DMS53 treated with DMSO at 0.1 percent for 48 hours (cell line): ENCODE data around the gene CCHCR1.
A peak's percentile ranks its signal among the peaks of the same experiment; 100 is the strongest.
"Not testable (repeated sequence)": the region's sequence is repeated elsewhere in the genome, so short reads cannot be mapped to it uniquely, and the experiment has no call there.

ENCODE experiments used
- DNase-seq: peaks from one replicate; lab custom pipeline; 2025; ENCODE audit not compliant: unreplicated experiment; lab: John Stamatoyannopoulos, UW

Gene CCHCR1, protein sequence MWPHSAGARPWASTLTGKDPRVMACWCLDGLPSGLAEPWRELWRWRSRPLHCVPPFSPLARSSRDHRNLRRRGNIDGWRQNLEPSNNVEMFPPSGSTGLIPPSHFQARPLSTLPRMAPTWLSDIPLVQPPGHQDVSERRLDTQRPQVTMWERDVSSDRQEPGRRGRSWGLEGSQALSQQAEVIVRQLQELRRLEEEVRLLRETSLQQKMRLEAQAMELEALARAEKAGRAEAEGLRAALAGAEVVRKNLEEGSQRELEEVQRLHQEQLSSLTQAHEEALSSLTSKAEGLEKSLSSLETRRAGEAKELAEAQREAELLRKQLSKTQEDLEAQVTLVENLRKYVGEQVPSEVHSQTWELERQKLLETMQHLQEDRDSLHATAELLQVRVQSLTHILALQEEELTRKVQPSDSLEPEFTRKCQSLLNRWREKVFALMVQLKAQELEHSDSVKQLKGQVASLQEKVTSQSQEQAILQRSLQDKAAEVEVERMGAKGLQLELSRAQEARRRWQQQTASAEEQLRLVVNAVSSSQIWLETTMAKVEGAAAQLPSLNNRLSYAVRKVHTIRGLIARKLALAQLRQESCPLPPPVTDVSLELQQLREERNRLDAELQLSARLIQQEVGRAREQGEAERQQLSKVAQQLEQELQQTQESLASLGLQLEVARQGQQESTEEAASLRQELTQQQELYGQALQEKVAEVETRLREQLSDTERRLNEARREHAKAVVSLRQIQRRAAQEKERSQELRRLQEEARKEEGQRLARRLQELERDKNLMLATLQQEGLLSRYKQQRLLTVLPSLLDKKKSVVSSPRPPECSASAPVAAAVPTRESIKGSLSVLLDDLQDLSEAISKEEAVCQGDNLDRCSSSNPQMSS

DNA sequence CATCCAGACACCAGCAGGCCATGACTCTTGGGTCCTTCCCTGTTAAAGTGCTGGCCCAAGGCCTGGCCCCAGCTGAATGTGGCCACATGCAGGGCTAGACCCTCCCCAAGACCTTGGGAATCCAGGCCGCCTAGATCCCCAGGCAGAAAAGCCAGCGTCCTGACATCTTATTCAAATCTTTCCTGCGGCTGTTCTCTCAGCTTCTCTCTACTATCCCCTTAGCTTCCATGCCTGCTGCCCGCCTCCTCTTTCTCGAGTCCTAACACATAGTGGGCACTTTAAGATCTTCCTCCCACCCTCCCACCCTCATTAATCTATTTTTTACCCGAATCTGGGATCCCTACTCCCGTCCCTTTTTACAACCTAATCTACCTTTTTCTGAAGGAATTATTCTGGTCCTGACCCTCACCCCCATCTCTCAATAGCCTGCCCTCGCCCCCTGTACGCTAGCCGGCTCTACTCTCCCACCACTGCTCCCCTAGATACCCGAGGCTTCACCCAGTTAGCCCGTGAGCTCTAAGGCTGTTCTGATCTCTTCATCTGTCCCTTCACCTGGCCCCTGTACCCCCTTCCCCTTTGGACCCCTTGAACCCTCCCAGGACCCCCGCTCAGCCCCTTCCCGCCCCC lies at the start of gene CCHCR1:
CCHCR1 (minus strand) TSS at position 290 of the 627 bp plus-strand sequence; CDS start at position 88, 202 bp downstream.
- DNase-seq = no peak

DNA sequence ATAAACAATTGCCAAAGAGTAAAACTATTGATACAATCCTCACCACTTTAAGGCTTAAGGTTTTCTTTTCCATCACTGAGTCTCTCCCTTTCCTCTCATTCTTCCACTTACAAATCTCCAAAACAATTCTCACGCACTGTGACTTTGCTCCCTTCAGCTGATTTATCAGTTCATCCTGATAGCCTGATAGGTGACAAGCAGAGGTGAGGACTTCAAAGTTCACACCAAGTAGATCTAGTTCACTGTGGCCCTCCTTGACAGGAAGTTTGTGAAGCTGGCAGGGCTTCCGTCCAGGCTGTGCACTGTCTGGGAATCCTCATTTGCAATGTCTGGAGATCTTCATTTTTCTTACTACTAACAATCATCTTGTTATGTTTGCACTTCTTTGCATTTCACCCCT lies 48.0 kb upstream of the CCHCR1 start:
- DNase-seq = no peak

DNA sequence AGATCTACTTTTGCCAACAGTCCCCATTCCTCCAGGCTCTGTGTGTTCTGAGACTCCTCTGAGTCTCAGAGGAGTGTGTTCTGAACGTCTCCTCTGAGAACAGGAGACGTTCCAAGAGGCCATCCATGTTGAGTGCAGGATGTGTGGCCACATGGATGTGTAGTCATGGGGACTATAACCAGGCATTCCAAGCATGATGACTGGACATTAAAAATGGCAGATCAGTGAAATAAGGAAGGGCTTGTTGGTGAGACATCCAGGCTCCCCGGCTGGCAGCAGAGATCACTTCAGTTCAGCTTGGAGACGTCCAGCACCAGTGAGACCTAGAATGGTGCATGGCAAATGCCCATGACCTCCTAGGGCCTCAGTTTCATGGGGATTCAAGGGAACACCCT lies 47.1 kb upstream of the CCHCR1 start:
- no peak for DNase-seq

DNA sequence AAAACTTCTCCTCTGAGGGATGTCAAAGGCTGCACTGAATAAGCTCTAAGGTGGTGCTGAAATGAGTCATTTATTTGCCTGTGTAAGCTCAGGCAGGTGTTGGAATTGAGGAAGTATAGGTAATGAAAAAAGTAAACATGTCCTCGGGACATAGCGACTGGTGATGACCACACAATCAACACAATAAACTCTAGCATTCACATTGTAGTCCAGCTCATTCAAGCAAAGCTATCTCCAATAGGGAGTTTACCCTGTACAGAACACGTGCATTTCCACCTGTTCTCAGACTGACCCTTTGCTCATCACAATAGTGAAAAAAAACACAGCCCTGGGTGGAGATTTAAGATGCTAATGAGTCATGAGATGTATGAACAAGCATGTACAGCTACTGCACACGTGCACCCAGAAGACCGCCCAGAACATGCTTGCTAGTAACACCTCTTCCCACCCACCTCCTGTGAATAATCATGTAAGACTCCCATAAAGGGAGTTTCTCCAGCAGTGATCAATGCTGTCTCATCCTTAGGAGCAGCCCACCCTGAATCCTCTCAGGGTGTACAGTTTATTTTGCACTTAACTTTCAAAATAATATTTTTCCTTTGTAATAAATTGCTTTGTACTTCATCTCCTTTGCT lies 45.9 kb upstream of the CCHCR1 start:
- peak; percentile 97 for DNase-seq

DNA sequence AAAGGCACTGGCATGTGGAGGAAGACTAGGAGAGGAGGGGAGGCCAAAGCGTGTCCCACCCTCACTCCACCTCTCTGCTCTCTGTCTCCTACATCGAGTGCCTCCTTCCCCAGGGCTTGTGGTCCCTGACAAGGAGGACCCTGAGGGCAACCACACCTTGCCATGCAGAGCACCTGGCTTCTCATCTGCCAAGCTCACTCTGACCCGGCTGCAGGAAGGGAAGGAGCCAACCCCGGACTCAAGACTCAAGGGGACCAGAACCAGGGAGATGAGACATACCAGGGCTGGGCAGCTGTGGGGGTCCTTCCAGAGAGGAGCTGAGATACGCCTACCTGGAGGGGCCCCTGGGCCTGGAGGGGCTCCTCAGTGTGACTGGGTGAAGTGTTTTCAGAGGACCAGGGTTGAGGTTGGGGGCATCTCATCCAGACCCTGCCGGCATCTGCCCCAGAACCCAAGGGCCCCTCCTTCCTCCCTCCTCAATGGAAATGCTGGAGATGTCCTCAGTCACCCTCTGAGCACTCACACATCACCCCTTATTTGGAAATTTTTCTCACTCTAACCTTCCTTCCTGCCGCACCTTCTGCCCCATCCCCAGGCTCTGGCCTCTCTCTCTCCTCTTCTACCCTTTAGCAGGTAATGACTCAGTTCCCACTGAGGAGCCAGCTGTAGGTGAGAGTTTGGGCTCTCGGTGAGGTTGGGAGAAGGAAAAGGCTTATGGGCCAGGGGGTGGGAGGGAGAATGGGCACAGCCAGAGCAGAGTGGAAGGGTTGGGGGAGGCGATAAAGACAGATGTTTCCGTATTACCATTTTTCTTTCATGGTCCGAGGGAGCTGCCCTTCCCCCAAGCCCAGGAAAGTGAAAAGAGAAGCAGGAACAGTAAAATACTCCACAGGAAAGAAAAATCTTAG lies 44.9 kb upstream of the CCHCR1 start:
- peak; percentile 73 for DNase-seq

DNA sequence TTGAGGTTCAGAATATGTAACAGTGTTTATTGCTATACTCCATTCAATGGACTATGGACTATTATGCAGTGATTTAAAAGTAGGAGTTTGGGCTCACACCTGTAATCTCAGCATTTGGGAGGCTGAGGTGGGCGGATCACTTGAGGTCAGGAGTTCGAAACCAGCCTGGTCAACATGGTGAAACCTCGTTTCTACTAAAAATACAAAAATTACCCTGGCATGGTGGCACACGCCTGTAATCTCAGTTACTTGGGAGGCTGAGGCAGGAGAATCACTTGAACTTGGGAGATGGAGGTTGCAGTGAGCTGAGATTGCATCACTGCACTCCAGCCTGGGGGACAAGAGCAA lies 41.5 kb upstream of the CCHCR1 start:
- not testable (repeated sequence) for DNase-seq

DNA sequence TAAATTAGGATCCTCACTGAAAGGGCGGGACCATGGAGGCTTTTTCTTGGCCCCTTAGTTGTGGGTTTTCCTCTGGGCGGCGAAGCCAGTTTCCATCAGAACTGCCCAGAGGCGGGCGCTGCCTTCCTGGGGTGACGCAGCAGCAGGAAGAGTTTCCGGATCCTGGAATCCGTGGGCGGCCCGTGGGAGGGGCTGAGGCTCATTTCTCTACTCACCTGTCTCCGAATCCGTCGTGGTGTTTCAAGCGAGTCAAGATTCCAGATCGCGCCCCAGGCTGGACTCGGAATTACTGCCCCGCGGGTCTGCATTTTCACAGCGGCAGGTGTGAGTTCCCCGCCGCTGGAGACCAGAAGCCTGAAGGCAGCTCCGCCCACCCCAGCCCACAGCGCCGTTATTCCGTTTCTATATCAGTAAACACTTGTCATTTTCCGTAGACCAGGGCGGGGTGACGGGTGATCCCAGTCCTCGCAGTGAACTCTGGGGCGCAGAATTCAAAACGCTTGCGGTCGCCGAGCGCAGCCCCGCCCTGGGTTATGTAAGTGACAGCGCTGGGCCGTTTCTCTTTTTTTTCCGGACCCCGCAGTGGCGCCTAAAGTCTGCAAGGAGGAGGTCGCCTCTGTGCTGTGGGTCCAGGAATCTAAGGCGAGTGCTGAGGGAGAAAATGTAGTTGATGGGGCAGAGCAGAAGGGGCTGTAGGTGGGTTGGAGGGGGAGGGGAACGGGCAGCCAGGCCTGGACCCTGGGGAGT lies 40.1 kb upstream of the CCHCR1 start:
- DNase-seq = peak; percentile 83

DNA sequence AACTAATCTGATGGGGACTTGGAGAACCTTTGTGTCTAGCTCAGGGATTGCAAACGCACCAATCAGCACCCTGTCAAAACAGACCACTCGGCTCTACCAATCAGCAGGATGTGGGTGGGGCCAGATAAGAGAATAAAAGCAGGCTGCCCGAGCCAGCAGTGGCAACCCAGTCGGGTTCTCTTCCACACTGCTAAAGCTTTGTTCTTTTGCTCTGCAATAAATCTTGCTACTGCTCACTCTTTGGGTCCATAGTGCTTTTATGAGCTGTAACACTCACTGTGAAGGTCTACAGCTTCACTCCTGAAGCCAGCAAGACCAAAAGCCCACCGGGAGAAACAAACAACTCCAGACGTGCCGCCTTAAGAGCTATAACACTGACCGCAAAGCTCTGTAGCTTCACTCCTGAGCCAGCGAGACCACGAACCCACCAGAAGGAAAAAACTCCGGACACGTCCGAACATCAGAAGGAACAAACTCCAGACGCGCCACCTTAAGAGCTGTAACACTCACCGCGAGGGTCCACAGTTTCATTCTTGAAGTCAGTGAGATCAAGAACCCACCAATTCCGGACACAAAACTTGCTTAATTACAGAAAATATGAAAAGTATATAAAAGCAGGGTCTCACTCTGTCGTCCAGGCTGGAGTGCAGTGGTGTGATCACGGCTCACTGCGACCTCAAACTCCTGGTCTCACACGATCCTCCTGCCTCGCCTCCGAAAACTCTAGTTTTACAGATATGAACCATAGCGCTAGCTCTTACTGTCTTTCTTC lies 38.8 kb upstream of the CCHCR1 start:
- not testable (repeated sequence) for DNase-seq

DNA sequence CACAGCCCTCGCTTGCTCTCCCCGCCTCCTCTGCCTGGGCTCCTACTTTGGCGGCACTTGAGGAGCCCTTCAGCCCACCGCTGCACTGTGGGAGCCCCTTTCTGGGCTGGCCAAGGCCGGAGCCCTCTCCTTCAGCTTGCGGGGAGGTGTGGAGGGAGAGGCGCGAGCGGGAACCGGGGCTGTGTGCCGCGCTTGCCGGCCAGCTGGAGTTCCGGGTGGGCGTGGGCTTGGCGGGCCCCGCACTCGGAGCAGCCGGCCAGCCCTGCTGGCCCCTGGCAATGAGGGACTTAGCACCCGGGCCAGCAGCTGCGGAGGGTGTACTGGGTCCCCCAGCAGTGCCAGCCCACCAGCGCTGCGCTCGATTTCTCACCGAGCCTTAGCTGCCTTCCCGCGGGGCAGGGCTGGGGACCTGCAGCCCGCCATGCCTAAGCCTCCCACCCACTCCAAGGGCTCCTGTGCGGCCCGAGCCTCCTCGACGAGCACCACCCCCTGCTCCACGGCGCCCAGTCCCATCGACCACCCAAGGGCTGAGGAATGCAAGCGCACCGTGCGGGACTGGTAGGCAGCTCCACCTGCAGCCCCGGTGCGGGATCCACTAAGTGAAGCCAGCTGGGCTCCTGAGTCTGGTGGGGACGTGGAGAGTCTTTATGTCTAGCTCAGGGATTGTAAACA lies 37.8 kb upstream of the CCHCR1 start:
- not testable (repeated sequence) for DNase-seq

DNA sequence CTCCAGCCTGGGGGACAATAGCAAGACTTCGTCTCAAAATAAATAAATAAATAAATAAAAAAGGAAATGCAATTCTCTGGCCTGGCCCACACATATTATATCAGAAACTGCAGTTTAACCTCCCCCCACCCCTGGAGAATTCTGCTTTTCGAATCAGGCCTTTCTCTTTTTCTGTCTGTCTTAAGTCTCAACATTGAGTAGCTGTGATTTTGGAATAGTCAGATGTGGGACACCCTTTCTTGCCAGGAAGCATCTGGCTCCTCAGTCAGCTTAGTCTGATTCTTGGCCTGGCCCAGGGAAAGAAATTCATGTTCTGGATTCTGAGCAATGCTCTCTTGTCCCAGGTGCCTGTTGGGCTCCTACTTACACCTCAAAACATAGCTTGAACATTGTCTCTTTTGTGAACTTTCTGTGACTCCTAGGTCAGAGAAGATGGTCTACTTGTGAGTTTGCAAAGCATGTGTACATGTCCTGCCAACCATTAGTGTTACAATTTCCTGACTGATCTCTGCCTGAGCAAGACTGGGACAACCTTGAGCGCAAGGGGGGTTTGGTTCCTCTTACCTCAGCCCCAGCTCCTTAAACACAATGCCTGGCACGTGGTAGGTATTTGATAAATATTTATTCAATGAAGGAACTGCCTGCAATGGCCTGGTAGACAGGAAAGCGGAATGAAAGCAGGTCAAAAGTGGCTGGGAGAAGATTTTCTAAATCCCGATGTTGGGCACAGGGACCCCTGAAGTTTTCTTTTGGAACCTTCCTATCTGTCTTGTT lies 36.6 kb upstream of the CCHCR1 start:
- no peak for DNase-seq

DNA sequence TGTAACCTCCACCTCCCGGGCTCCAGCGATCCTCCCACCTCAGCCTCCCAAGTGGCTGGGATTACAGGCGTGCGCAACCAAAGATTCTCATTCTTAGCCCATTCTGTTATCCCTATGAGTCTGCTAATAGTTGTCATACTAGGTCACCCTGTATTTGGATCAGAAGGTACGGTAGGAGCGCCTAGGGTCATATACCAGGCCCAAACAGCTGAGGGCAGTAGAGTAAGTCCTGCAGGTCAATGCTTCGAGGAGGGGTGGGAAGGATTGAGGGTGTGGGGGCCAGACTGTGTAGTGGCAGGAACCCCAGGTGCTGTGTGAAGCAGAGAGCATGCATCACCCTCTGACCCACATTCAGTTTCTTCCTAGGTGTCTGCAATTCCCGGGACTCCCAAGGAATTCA lies 35.6 kb upstream of the CCHCR1 start:
- DNase-seq = no peak

DNA sequence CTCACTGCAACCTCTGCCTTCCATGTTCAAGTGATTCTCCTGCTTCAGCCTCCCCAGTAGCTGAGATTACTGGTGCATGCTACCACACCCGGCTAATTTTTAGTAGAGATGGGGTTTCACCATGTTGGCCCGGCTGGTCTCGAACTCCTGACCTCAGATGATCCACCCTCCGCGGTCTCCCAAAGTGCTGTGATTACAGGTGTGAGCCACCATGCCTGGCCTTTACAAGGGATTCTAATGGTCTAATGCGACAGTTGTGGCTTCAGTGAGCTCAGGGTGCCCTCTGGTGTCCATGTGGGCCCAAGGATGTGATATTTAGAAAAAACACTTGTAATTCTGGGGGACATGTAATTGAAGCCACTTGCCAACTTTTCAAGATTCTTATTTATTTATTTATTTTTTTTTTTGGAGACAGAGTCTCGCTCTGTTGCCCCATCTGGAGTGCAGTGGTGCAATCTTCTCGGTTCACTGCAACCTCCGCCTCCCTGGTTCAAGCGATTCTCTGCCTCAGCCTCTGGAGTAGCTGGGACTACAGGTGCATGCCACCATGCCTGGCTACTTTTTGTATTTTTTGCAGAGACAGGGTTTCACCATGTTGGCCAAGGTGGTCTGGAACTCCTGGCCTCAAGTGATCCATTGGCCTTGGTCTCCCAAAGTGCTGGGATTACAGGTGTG lies 35.0 kb upstream of the CCHCR1 start:
- peak; percentile 26 for DNase-seq

DNA sequence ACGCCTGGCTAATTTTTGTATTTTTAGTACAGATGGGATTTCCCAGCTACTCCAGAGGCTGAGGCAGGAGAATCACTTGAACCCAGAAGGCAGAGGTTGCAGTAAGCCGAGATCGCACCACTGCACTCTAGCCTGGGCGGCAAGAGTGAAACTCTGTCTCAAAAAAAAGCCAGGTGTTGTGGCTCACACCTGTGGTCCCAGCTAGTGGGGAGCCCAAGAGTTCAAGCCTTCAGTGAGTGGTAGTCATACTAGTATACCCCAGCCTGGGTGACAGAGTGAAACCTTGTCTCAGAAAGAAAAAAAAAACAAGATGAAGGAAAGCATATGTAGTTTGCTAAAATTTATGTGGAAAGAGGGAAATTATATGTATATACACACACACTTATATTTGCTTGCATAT lies 32.9 kb upstream of the CCHCR1 start:
- DNase-seq = no peak

DNA sequence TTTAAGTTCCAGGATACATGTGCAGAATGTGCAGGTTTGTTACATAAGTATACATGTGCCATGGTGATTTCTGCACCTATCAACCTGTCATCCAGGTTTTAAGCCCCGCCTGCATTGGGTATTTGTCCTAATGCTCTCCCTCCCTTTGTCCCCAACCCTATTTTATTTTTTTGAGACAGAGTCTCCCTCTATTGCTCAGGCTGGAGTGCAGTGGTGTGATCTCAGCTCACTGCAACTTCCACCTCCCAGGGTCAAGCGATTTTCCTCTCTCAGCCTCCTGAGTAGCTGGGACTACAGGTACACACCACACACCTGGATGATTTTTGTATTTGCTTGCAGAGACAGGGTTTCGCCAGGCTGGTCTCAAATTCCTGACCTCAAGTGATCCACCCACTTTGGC lies 31.6 kb upstream of the CCHCR1 start:
- not testable (repeated sequence) for DNase-seq

DNA sequence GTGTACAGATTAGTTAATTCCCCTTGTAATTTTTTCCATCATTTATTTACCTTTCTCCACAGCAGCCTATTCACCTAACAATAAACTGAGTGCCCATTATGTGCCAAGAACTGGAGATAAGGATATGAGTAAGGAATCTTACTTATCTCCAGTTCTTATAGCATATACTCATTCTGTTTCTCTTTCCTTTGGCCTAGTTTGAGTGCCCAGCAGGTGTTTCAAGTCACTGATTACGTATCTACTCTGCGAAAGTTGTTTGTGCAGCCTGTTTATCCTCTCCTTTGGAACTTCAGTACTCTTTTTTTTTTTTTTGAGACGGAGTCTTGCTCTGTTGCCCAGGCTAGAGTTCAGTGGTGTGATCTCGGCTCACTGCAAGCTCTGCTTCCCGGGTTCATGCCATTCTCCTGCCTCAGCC lies 30.2 kb upstream of the CCHCR1 start:
- no peak for DNase-seq

DNA sequence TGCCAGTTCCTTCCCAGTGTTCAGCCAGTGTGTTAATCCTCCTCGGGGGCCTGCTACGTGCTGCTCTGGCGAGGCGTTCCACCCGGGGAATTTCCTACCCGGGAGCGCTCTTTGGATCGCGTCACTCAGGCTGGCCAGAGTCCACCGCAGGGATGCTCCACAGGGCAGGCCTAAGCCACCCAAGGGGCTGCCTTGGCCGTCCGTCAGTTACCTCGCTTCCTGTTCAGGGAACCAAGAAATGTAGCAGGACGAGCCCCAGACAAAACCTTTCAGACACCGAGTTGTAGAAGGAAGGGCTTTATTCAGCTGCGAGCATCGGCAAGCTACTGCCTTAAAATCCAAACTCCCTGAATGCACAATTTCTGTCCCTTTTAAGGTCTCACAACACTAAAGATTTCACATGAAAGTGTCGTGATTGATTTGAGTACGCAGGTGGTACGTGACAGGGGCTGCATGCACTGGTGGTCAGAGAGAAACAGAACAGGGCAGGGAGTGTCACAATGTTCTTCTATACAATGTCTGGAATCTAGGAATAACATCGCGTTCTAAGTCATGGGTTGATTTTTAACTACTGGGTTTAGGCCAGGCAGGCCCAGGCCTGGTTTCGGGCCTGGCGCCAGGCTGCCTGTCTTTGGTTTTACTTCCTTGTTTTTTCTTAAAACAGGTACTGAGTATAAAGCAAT lies 28.6 kb upstream of the CCHCR1 start:
- DNase-seq = no peak
